Smooth muscle cell (in vitro differentiated cells): Measurements from ENCODE around the gene UBASH3A. TPM values are rescaled to one million over a fixed set of nuclear protein-coding genes. Genes with fewer than 3 reads are reported as not detected.

ENCODE experiments used
- DNase-seq: peaks from one replicate; lab custom pipeline; 2025; ENCODE audit not compliant: unreplicated experiment; lab: John Stamatoyannopoulos, UW
- H2AFZ ChIP-seq: fragments of 200-600 bp; sonication (generic); 2 replicates; pipeline ENCODE4 v1.6.0; 2016; ENCODE audit warnings: antibody characterized with exemption, low read depth, mild to moderate bottlenecking
- H3F3A ChIP-seq: fragments of 200-600 bp; sonication (generic); 2 replicates; pipeline ENCODE4 v1.6.0; 2017; ENCODE audit warnings: antibody characterized with exemption, low read depth
- H3K27ac ChIP-seq: fragments of 200-600 bp; sonication (generic); 2 replicates; pipeline ENCODE4 v1.5.1; 2016; ENCODE audit warnings: low read depth, mild to moderate bottlenecking
- H3K27me3 ChIP-seq: fragments of 200-600 bp; sonication (generic); 2 replicates; pipeline ENCODE4 v1.6.1; 2016; ENCODE audit warnings: low read depth, mild to moderate bottlenecking
- H3K36me3 ChIP-seq: fragments of 200-600 bp; sonication (generic); 2 replicates; pipeline ENCODE4 v1.5.1; 2016; ENCODE audit warnings: low read depth
- H3K4me1 ChIP-seq: fragments of 200-600 bp; sonication (generic); 2 replicates; pipeline ENCODE4 v1.5.1; 2016; ENCODE audit warnings: low read depth
- H3K4me2 ChIP-seq: fragments of 200-600 bp; sonication (generic); 2 replicates; pipeline ENCODE4 v1.6.0; 2016; ENCODE audit warnings: mild to moderate bottlenecking
- H3K4me3 ChIP-seq: fragments of 200-600 bp; sonication (generic); 2 replicates; pipeline ENCODE4 v1.5.1; 2016; ENCODE audit warnings: mild to moderate bottlenecking
- H3K79me2 ChIP-seq: fragments of 200-600 bp; sonication (generic); 2 replicates; pipeline ENCODE4 v1.6.0; 2016; ENCODE audit warnings: low read depth, mild to moderate bottlenecking
- H3K9ac ChIP-seq: fragments of 200-600 bp; sonication (generic); 2 replicates; pipeline ENCODE4 v1.6.0; 2016; ENCODE audit warnings: low read depth
- H3K9me3 ChIP-seq: fragments of 200-600 bp; sonication (generic); replicated peaks from 2 replicates; pipeline ENCODE4 v1.5.1; 2016; ENCODE audit warnings: low read depth
- H4K20me1 ChIP-seq: fragments of 200-600 bp; sonication (generic); 2 replicates; pipeline ENCODE4 v1.6.0; 2016; ENCODE audit warnings: low read depth
- CTCF ChIP-seq: fragments of 200-600 bp; sonication (generic); IDR thresholded peaks from 2 replicates; pipeline ENCODE4 v1.5.1; 2017; ENCODE audit warnings: borderline replicate concordance, mild to moderate bottlenecking, antibody characterized with exemption; ENCODE audit not compliant: insufficient read depth, poor library complexity, severe bottlenecking
- WGBS: methylation state at CpG from one replicate; pipeline ENCODE4 v1.1.7; 2016; ENCODE audit warnings: low lambda C conversion rate; 5-methylcytosine and 5-hydroxymethylcytosine counted together
- polyA plus RNA-seq: library from polyadenylated mRNA; unstranded; fragments of >200 nt; fragmentation: Nextera tagmentation; extraction: Ambion mirVana; gene quantifications from 2 replicates; pipeline ENCODE4 v1.2.1, GENCODE V29; 2016
- total RNA-seq: library from RNA; depleted of rRNA; stranded (reverse); fragments of >200 nt; gene quantifications from 2 replicates; pipeline ENCODE4 v1.2.3, GENCODE V29; 2014

UBASH3A gene
- total and polyA plus RNA-seq, 2 experiments from 2014 or later, result not detected

- no peaks in the 10 kb centered on the region for H3K36me3 ChIP-seq
Measured at GRCh38 chr21:42390696-42391095, 13.0 kb upstream of the UBASH3A start.

GRCh38 chr21:42391297-42391696 is 12.4 kb upstream of the UBASH3A start:
- 81% methylated on average over 5 of the region's 5 CpGs for WGBS
- H4K20me1 ChIP-seq, result no peaks in the 10 kb centered on the region
- H2AFZ ChIP-seq, result no peak overlapping the region
- no peak for TF ChIP-seq CTCF
- H3K79me2 ChIP-seq, result no peaks in the 10 kb centered on the region
- no peak overlapping the region for H3K4me2 ChIP-seq
- no peaks in the 10 kb centered on the region for H3F3A ChIP-seq
- H3K4me1 ChIP-seq, result no peaks in the 10 kb centered on the region
- no peak for DNase-seq
- H3K27ac ChIP-seq, result no peak overlapping the region
- no peak overlapping the region for H3K9ac ChIP-seq
- H3K4me3 ChIP-seq, result no peak overlapping the region
- H3K36me3 ChIP-seq, result no peaks in the 10 kb centered on the region
- H3K9me3 ChIP-seq, result no peaks in the 10 kb centered on the region
- H3K27me3 ChIP-seq, result no peaks in the 10 kb centered on the region

More at GRCh38 chr21:42390696-42391095, 13.0 kb upstream of the UBASH3A start:
- DNase-seq, result no peak
- no peak overlapping the region for H3K4me2 ChIP-seq
- H3K79me2 ChIP-seq, result no peaks in the 10 kb centered on the region
- no peaks in the 10 kb centered on the region for H4K20me1 ChIP-seq
- H3K27ac ChIP-seq, result no peak overlapping the region
- no peaks in the 10 kb centered on the region for H3K9me3 ChIP-seq
- H3K4me1 ChIP-seq, result no peaks in the 10 kb centered on the region
- no peak overlapping the region for H3K4me3 ChIP-seq
- no peak for TF ChIP-seq CTCF
- no peaks in the 10 kb centered on the region for H3K27me3 ChIP-seq
- H3F3A ChIP-seq, result no peaks in the 10 kb centered on the region
- H3K9ac ChIP-seq, result no peak overlapping the region
- H2AFZ ChIP-seq, result no peak overlapping the region
- 84% methylated on average over 2 of the region's 2 CpGs for WGBS

GRCh38 chr21:42392731-42393442 is 10.8 kb upstream of the UBASH3A start:
- H3K27me3 ChIP-seq, result no peaks in the 10 kb centered on the region

More at GRCh38 chr21:42392731-42393442, 10.8 kb upstream of the UBASH3A start:
- 91% methylated on average over 17 of the region's 17 CpGs for WGBS
- Histone ChIP-seq H3K9me3 (no peaks in the 10 kb centered on the region), H4K20me1 (no peaks in the 10 kb centered on the region), H3K79me2 (no peaks in the 10 kb centered on the region), H3K4me1 (no peaks in the 10 kb centered on the region), H3K4me2 (no peak overlapping the region), H3K9ac (no peak overlapping the region), H3F3A (no peaks in the 10 kb centered on the region), H2AFZ (no peak overlapping the region), H3K4me3 (no peak overlapping the region), H3K27ac (no peak overlapping the region), H3K36me3 (no peaks in the 10 kb centered on the region)
- TF ChIP-seq CTCF, result no peak
- no peak for DNase-seq
